Thyroid gland (tissue), 4 donors: ENCODE data around the gene NT5C2. TPM values are rescaled to one million over a fixed set of nuclear protein-coding genes. Genes with fewer than 3 reads are reported as not detected.

Experiments
- DNase-seq, 2 donors: peaks; one replicate each; pipeline ENCODE4 v3.0.0-alpha.2; 2019
- H3K27ac ChIP-seq, 3 donors: fragments of 200-600 bp; sonication (generic); 1 replicate in 2 of 3; 2 replicates in 1 of 3; pipeline ENCODE4 v1.5.1; 2016 to 2019; ENCODE audit warnings: mild to moderate bottlenecking in 1 of 3, moderate library complexity in 1 of 3
- H3K27me3 ChIP-seq: fragments of 200-600 bp; sonication (generic); one replicate; pipeline ENCODE4 v1.5.1; 2019
- H3K36me3 ChIP-seq, 2 donors: fragments of 200-600 bp; sonication (generic); one replicate each; pipeline ENCODE4 v1.5.1; 2016 to 2019
- H3K4me1 ChIP-seq, 2 donors: fragments of 200-600 bp; sonication (generic); one replicate each; pipeline ENCODE4 v1.5.1; 2017 to 2019
- H3K4me3 ChIP-seq, 3 donors: fragments of 200-600 bp; sonication (generic); replicated peaks in 1 of 3; 1 replicate in 2 of 3; 2 replicates in 1 of 3; pipeline ENCODE4 v1.5.1; 2016; ENCODE audit warnings: mild to moderate bottlenecking in 1 of 3
- H3K9me3 ChIP-seq: fragments of 200-600 bp; sonication (generic); one replicate; pipeline ENCODE4 v1.5.1; 2017
- CTCF ChIP-seq, 6 experiments: fragments of 200-600 bp in 3 of 6; fragments of 450-650 bp in 3 of 6; sonication (generic) in 3 of 6; IDR thresholded peaks; one replicate each; pipeline ENCODE4 v1.5.1; 2016 to 2019; ENCODE audit warnings: antibody characterized with exemption in 6 of 6, mild to moderate bottlenecking in 2 of 6, inconsistent platforms in 1 of 6, moderate library complexity in 1 of 6
- POLR2A ChIP-seq, 2 donors: fragments of 450-650 bp; IDR thresholded peaks; one replicate each; pipeline ENCODE4 v1.6.1; 2017; ENCODE audit warnings: antibody characterized with exemption in 2 of 2, mild to moderate bottlenecking in 2 of 2, moderate library complexity in 1 of 2
- WGBS, 2 donors: methylation state at CpG; one replicate each; pipeline ENCODE4 v1.1.5; 2017; 5-methylcytosine and 5-hydroxymethylcytosine counted together
- intact Hi-C: fragments of 100-400 bp; cut with DNase I; formaldehyde crosslinking; loops from one replicate; pipeline ENCODE4 v1.15.1; 2023
- total RNA-seq, 4 donors: library from RNA; depleted of rRNA; stranded (reverse); fragments of >200 nt; gene quantifications; one replicate each; pipeline ENCODE4 v1.2.3, GENCODE V29; 2016

The NT5C2 gene
- total RNA-seq, 4 donors from 2014 or later = 194 to 238 (median 214) TPM

DNA sequence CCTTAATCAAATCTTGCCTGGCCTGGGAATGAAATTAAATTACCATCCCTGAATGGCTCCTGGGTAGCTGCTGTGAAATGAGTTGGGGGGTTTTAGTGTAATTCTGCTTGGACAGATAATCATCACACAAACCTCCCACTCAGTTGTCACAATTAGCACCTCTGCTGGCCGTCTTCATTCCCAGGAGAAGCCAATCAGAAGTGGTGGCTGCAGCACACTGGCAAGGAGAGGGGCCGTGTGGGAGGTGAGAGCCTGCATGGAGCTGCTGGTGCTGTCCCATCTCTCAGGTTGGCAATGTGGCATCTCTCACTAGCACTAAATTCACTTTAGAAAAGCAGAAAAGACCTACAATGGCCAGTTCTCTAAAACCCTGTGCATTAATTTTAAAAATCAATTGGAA, 92.5 kb downstream of the NT5C2 start:
- Histone ChIP-seq H3K27me3 (no peaks in the 10 kb centered on the region), H3K4me1 (no peaks in the 10 kb centered on the region), H3K27ac (no peak overlapping the region), H3K4me3 (no peak overlapping the region), H3K9me3 (no peaks in the 10 kb centered on the region), H3K36me3 (peaks cover 37 to 43% of the 10 kb centered on the region in 2 donors)
- TF ChIP-seq CTCF (IDR thresholded peaks at IDR 0.05) = no peak
- TF ChIP-seq POLR2A (IDR thresholded peaks at IDR 0.05) = no peak
- DNase-seq = no peak
- WGBS, 2 donors = 86 to 91% methylated on average over 2 of the region's 2 CpGs
- intact Hi-C loops = no loop called here

- TF ChIP-seq CTCF (IDR thresholded peaks at IDR 0.05) (no peak), POLR2A (IDR thresholded peaks at IDR 0.05) (no peak)
- no peaks in the 10 kb centered on the region for H3K9me3 ChIP-seq
- peaks cover 50 to 58% of the 10 kb centered on the region in 2 donors for H3K36me3 ChIP-seq
- intact Hi-C loops = no loop called here
- no peaks in the 10 kb centered on the region for H3K4me1 ChIP-seq
- no peaks in the 10 kb centered on the region for H3K27me3 ChIP-seq
- no peak overlapping the region for H3K27ac ChIP-seq
- no peak for DNase-seq
- H3K4me3 ChIP-seq = no peak overlapping the region
Measured at GRCh38 chr10:103098240-103098639, 94.8 kb downstream of the NT5C2 start.

DNA sequence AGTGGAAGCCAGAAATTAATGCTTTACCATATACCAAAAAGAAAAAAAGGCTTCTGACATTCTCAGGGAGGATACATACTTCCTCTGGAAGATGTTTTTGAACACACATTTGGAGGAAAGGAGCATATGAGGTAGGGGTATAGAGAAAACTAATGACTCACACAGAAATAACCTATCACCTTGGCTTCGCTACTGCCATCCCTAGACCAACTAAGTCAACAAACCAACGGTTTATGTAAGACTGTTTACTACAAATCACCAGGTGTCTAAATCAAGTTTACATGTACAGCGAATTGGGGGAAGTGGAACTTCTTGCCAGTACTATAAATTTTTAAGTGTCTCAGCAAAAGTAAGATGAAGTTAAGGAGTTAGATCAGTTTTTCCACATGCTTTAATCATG, 96.9 kb downstream of the NT5C2 start:
- peak overlapping the region in 1 of 3 donors; percentile 8 for H3K27ac ChIP-seq
- H3K36me3 ChIP-seq = peaks cover 71% of the 10 kb centered on the region in 2 donors
- WGBS, 2 donors = 88 to 90% methylated on average over 3 of the region's 3 CpGs
- TF ChIP-seq POLR2A (IDR thresholded peaks at IDR 0.05) = no peak
- TF ChIP-seq CTCF (IDR thresholded peaks at IDR 0.05) = no peak
- H3K9me3 ChIP-seq = no peaks in the 10 kb centered on the region
- H3K4me3 ChIP-seq = no peak overlapping the region
- intact Hi-C loops = no loop called here
- no peak for DNase-seq
- no peaks in the 10 kb centered on the region for H3K4me1 ChIP-seq
- H3K27me3 ChIP-seq = no peaks in the 10 kb centered on the region

DNA sequence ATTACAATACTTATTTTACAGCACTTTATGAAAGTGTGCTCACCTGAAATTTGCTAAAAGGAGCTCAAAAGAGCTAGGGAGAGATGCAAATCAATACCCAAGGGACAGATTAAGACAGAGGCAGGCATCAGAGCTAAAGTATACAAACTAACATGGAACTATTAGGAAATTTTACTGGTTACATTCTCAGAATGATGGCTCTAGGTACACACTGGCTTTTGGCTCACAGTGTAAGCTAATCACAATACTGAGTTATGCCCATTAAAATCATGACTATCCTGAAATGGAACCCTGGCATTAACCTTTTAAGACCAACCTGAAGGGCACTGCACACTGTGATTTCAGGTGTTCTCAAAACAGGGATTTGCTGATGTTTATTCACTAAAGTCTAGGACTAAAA, 98.1 kb downstream of the NT5C2 start:
- intact Hi-C loops = no loop called here
- H3K36me3 ChIP-seq = peaks cover 74 to 77% of the 10 kb centered on the region in 2 donors
- H3K9me3 ChIP-seq = no peaks in the 10 kb centered on the region

GRCh38 chr10:103090911-103091310, 102.2 kb downstream of the NT5C2 start:
- H3K27me3 ChIP-seq = no peaks in the 10 kb centered on the region
- no peaks in the 10 kb centered on the region for H3K9me3 ChIP-seq
- TF ChIP-seq POLR2A (IDR thresholded peaks at IDR 0.05) (no peak), CTCF (IDR thresholded peaks at IDR 0.05) (no peak)
- WGBS, 2 donors = 96 to 97% methylated on average over 7 of the region's 7 CpGs
- H3K4me1 ChIP-seq = no peaks in the 10 kb centered on the region
- no peak overlapping the region for H3K27ac ChIP-seq
- no peak for DNase-seq
- intact Hi-C loops = no loop called here
- H3K36me3 ChIP-seq = peaks cover 73 to 84% of the 10 kb centered on the region in 2 donors
- no peak overlapping the region for H3K4me3 ChIP-seq

More for the DNA sequence above, 98.1 kb downstream of the NT5C2 start:
- no peak overlapping the region for H3K27ac ChIP-seq
- no peaks in the 10 kb centered on the region for H3K27me3 ChIP-seq
- TF ChIP-seq POLR2A (IDR thresholded peaks at IDR 0.05) (no peak), CTCF (IDR thresholded peaks at IDR 0.05) (no peak)
- H3K4me3 ChIP-seq = no peak overlapping the region
- no peak for DNase-seq
- H3K4me1 ChIP-seq = no peaks in the 10 kb centered on the region
